DMS153 treated with DMSO at 0.1 percent for 48 hours (cell line): ENCODE results near the gene PRDM16.
A peak's percentile ranks its signal among the peaks of the same experiment; 100 is the strongest.

ENCODE experiments used
- DNase-seq: peaks from one replicate; lab custom pipeline; 2025; ENCODE audit not compliant: unreplicated experiment; lab: John Stamatoyannopoulos, UW

Gene PRDM16

GRCh38 chr1:3404801-3405200 is 335.8 kb downstream of the PRDM16 start:
- DNase-seq, result no peak

- no peak for DNase-seq
These were observed 336.5 kb downstream of the PRDM16 start for GRCh38 chr1:3405491-3405890.

GRCh38 chr1:3405974-3406867 is 337.2 kb downstream of the PRDM16 start:
- DNase-seq, result no peak

GRCh38 chr1:3407021-3407420 is 338.0 kb downstream of the PRDM16 start:
- DNase-seq, result no peak

GRCh38 chr1:3408751-3409266 is 339.8 kb downstream of the PRDM16 start:
- no peak for DNase-seq

GRCh38 chr1:3409366-3410141 is 340.6 kb downstream of the PRDM16 start:
- DNase-seq, result no peak

GRCh38 chr1:3410142-3410925 is 341.3 kb downstream of the PRDM16 start:
- peak; percentile 48 for DNase-seq

GRCh38 chr1:3411806-3412205 is 342.8 kb downstream of the PRDM16 start:
- DNase-seq, result no peak

GRCh38 chr1:3412376-3412775 is 343.4 kb downstream of the PRDM16 start:
- no peak for DNase-seq

- no peak for DNase-seq
These were observed 345.1 kb downstream of the PRDM16 start for GRCh38 chr1:3413975-3414710.

GRCh38 chr1:3415260-3416090 is 346.5 kb downstream of the PRDM16 start:
- no peak for DNase-seq

- DNase-seq, result no peak
These were observed 348.2 kb downstream of the PRDM16 start for GRCh38 chr1:3417082-3417739.

- DNase-seq, result no peak
These were observed 348.9 kb downstream of the PRDM16 start for GRCh38 chr1:3417934-3418333.

GRCh38 chr1:3418600-3418999 is 349.6 kb downstream of the PRDM16 start:
- no peak for DNase-seq

- DNase-seq, result no peak
These were observed 350.6 kb downstream of the PRDM16 start for GRCh38 chr1:3419415-3420204.

- DNase-seq, result no peak
These were observed 351.4 kb downstream of the PRDM16 start for GRCh38 chr1:3420218-3420951.

- DNase-seq, result no peak
These were observed 353.6 kb downstream of the PRDM16 start for GRCh38 chr1:3422638-3423037.
